SK-N-SH (cell line): Measurements from ENCODE around the gene PSENEN. TPM values are rescaled to one million over a fixed set of nuclear protein-coding genes. Genes with fewer than 3 reads are reported as not detected.

Source experiments
- CTCF ChIA-PET: fragments of 300-600, 350-600 bp; formaldehyde crosslinking; extraction: SDS; loops from one replicate; lab custom pipeline; 2021; lab: Yijun Ruan, JAX
- POLR2A ChIA-PET: fragments of 350-600 bp; sonication (Branson Sonifier 250); formaldehyde crosslinking; extraction: SDS; loops from one replicate; lab custom pipeline; 2020; ENCODE audit warnings: antibody characterized with exemption, inconsistent platforms; lab: Yijun Ruan, JAX
- DNase-seq: peaks from one replicate; pipeline ENCODE4 v3.0.0; 2012
- H2AFZ ChIP-seq: fragments of 200-600 bp; sonication (generic); 2 replicates; pipeline ENCODE4 v1.8.1; 2016; ENCODE audit warnings: antibody characterized with exemption, mild to moderate bottlenecking, low read depth
- H3F3A ChIP-seq: fragments of 200-600 bp; sonication (generic); replicated peaks from 2 replicates; pipeline ENCODE3; 2016; ENCODE audit warnings: antibody characterized with exemption, mild to moderate bottlenecking; ENCODE audit not compliant: insufficient read depth
- H3K27ac ChIP-seq, 2 experiments: fragments of 200-500 bp in 1 of 2; fragments of 200-600 bp in 1 of 2; sonication (Bioruptor generic) in 1 of 2; sonication (generic), shearing (Covaris generic) in 1 of 2; 2 replicates each; pipeline versions ENCODE4 v1.5.1 to v1.6.1; 2014 to 2016; ENCODE audit warnings: low read depth in 2 of 2, inconsistent platforms in 1 of 2, low read length in 1 of 2, mild to moderate bottlenecking in 1 of 2, mixed read lengths in 1 of 2
- H3K27me3 ChIP-seq: fragments of 200-600 bp; sonication (generic), shearing (Covaris generic); 2 replicates; pipeline ENCODE4 v1.6.1; 2016; ENCODE audit warnings: mixed run types; ENCODE audit not compliant: insufficient read depth
- H3K36me3 ChIP-seq, 2 experiments: fragments of 200-500 bp in 1 of 2; fragments of 200-600 bp in 1 of 2; sonication (Bioruptor generic) in 1 of 2; sonication (generic) in 1 of 2; replicated peaks in 1 of 2; 2 replicates each; pipeline versions ENCODE3 to v1.5.1; 2014 to 2016; ENCODE audit warnings: low read length in 1 of 2, mild to moderate bottlenecking in 1 of 2; ENCODE audit not compliant: insufficient read depth in 2 of 2, control insufficient read depth in 1 of 2
- H3K4me1 ChIP-seq, 2 experiments: fragments of 200-500 bp in 1 of 2; fragments of 200-600 bp in 1 of 2; sonication (Bioruptor generic) in 1 of 2; sonication (generic), shearing (Covaris generic) in 1 of 2; 2 replicates each; pipeline versions ENCODE4 v1.5.1 to v1.6.1; 2014 to 2016; ENCODE audit warnings: low read depth in 1 of 2, low read length in 1 of 2, mixed run types in 1 of 2; ENCODE audit not compliant: insufficient read depth in 2 of 2, control insufficient read depth in 1 of 2
- H3K4me2 ChIP-seq: fragments of 200-600 bp; sonication (generic), shearing (Covaris generic); 2 replicates; pipeline ENCODE4 v1.6.1; 2017; ENCODE audit warnings: mixed run types
- H3K4me3 ChIP-seq, 2 experiments: fragments of 200-500 bp in 1 of 2; fragments of 200-600 bp in 1 of 2; sonication (Bioruptor generic) in 1 of 2; sonication (generic), shearing (Covaris generic) in 1 of 2; 2 replicates each; pipeline versions ENCODE4 v1.5.1 to v1.8.1; 2014 to 2016; ENCODE audit warnings: low read depth in 2 of 2, inconsistent platforms in 1 of 2, low read length in 1 of 2, mild to moderate bottlenecking in 1 of 2, mixed read lengths in 1 of 2, moderate library complexity in 1 of 2
- H3K79me2 ChIP-seq: fragments of 200-600 bp; sonication (generic); 2 replicates; pipeline ENCODE4 v1.8.1; 2017; ENCODE audit warnings: mild to moderate bottlenecking; ENCODE audit not compliant: insufficient read depth
- H3K9ac ChIP-seq: fragments of 200-600 bp; sonication (generic); 2 replicates; pipeline ENCODE4 v1.6.1; 2017; ENCODE audit warnings: mixed run types
- H3K9me2 ChIP-seq: fragments of 200-600 bp; sonication (generic); 2 replicates; pipeline ENCODE4 v1.6.1; 2017; ENCODE audit warnings: mixed run types
- H3K9me3 ChIP-seq: fragments of 200-600 bp; sonication (generic); 2 replicates; pipeline ENCODE4 v1.6.1; 2017; ENCODE audit warnings: mixed run types, mild to moderate bottlenecking, moderate library complexity
- H4K20me1 ChIP-seq: fragments of 200-600 bp; sonication (generic); 2 replicates; pipeline ENCODE4 v1.6.1; 2017; ENCODE audit warnings: mild to moderate bottlenecking, mixed run types; ENCODE audit not compliant: insufficient read depth
- CHD2 ChIP-seq: fragments of 150-350 bp; IDR thresholded peaks from 2 replicates; pipeline ENCODE4 v1.6.1; 2018; ENCODE audit warnings: low read length; ENCODE audit not compliant: partially characterized antibody
- ELF1 ChIP-seq: IDR thresholded peaks from 2 replicates; pipeline ENCODE4 v1.4.0; 2012
- EP300 ChIP-seq, 2 experiments: IDR thresholded peaks; 2 replicates each; pipeline versions ENCODE4 v1.4.0 to v1.6.1; 2012; ENCODE audit warnings: borderline replicate concordance in 1 of 2, low read depth in 1 of 2, low read length in 1 of 2
- EZH2phosphoT487 ChIP-seq: fragments of 200-600 bp; sonication (generic); IDR thresholded peaks from 2 replicates; pipeline ENCODE4 v1.6.1; 2017; ENCODE audit warnings: low read depth, mixed run types, mild to moderate bottlenecking, antibody characterized with exemption, moderate library complexity, borderline replicate concordance
- FOXM1 ChIP-seq: IDR thresholded peaks from 2 replicates; pipeline ENCODE4 v1.4.0; 2012; ENCODE audit warnings: low read depth, mild to moderate bottlenecking
- GABPA ChIP-seq: IDR thresholded peaks from 2 replicates; pipeline ENCODE4 v1.4.0; 2012; ENCODE audit warnings: low read depth, mild to moderate bottlenecking
- GATA2 ChIP-seq: sonication (generic); formaldehyde crosslinking; IDR thresholded peaks from 2 replicates; pipeline ENCODE4 v1.5.0; 2020; ENCODE audit warnings: mild to moderate bottlenecking, missing genetic modification reagents
- MXI1 ChIP-seq: IDR thresholded peaks from 2 replicates; pipeline ENCODE4 v1.6.1; 2012; ENCODE audit warnings: mild to moderate bottlenecking, low read depth, low read length, improper control_type of control experiment
- NFIC ChIP-seq: IDR thresholded peaks from 2 replicates; pipeline ENCODE4 v1.4.0; 2012; ENCODE audit warnings: borderline replicate concordance
- NRF1 ChIP-seq: IDR thresholded peaks from 2 replicates; pipeline ENCODE4 v1.6.1; 2012; ENCODE audit warnings: low read depth, mild to moderate bottlenecking, low read length
- PBX3 ChIP-seq: IDR thresholded peaks from 2 replicates; pipeline ENCODE4; 2012
- RAD21 ChIP-seq: IDR thresholded peaks from 2 replicates; pipeline ENCODE4 v1.6.1; 2012; ENCODE audit warnings: mild to moderate bottlenecking, low read length
- RCOR1 ChIP-seq: fragments of 150-350 bp; IDR thresholded peaks from 2 replicates; pipeline ENCODE4 v1.6.1; 2017; ENCODE audit warnings: antibody characterized with exemption, low read length
- RFX5 ChIP-seq: IDR thresholded peaks from 2 replicates; pipeline ENCODE4 v1.6.1; 2012; ENCODE audit warnings: mild to moderate bottlenecking, improper control_type of control experiment, low read length
- RXRA ChIP-seq: IDR thresholded peaks from 2 replicates; pipeline ENCODE4 v1.4.0; 2012; ENCODE audit warnings: low read depth, mild to moderate bottlenecking, borderline replicate concordance
- SMC3 ChIP-seq: IDR thresholded peaks from 2 replicates; pipeline ENCODE4 v1.6.1; 2012; ENCODE audit warnings: low read depth, low read length, improper control_type of control experiment
- TAF1 ChIP-seq: IDR thresholded peaks from 2 replicates; pipeline ENCODE4 v1.6.1; 2012; ENCODE audit warnings: low read depth, mild to moderate bottlenecking, low read length, moderate library complexity, borderline replicate concordance
- TCF12 ChIP-seq: IDR thresholded peaks from 2 replicates; pipeline ENCODE4 v1.4.0; 2012
- WGBS: methylation state at CpG from one replicate; pipeline ENCODE4 v1.1.6; 2017; ENCODE audit warnings: low lambda C conversion rate; 5-methylcytosine and 5-hydroxymethylcytosine counted together
- polyA plus RNA-seq, 3 experiments: library from polyadenylated mRNA; depleted of rRNA; stranded (reverse); fragments of >200 nt; gene quantifications; 2 replicates each; pipeline ENCODE4 v1.2.3, GENCODE V29; 2012
- TF ChIP-seq, protein P1 (sequence below): IDR thresholded peaks from 2 replicates; pipeline ENCODE4 v1.6.1; 2012; ENCODE audit warnings: mild to moderate bottlenecking, low read depth, low read length, moderate library complexity
- TF ChIP-seq, protein P2 (sequence below): IDR thresholded peaks from 2 replicates; pipeline ENCODE4 v1.4.0; 2012; ENCODE audit warnings: low read depth, borderline replicate concordance
- TF ChIP-seq, protein P3 (sequence below): IDR thresholded peaks from 2 replicates; pipeline ENCODE4 v1.4.0; 2012; ENCODE audit warnings: low read depth

The PSENEN gene
- polyA plus RNA-seq, 1 of the 3 experiments (the other 2 are of a cell fraction): 99.2 TPM

DNA sequence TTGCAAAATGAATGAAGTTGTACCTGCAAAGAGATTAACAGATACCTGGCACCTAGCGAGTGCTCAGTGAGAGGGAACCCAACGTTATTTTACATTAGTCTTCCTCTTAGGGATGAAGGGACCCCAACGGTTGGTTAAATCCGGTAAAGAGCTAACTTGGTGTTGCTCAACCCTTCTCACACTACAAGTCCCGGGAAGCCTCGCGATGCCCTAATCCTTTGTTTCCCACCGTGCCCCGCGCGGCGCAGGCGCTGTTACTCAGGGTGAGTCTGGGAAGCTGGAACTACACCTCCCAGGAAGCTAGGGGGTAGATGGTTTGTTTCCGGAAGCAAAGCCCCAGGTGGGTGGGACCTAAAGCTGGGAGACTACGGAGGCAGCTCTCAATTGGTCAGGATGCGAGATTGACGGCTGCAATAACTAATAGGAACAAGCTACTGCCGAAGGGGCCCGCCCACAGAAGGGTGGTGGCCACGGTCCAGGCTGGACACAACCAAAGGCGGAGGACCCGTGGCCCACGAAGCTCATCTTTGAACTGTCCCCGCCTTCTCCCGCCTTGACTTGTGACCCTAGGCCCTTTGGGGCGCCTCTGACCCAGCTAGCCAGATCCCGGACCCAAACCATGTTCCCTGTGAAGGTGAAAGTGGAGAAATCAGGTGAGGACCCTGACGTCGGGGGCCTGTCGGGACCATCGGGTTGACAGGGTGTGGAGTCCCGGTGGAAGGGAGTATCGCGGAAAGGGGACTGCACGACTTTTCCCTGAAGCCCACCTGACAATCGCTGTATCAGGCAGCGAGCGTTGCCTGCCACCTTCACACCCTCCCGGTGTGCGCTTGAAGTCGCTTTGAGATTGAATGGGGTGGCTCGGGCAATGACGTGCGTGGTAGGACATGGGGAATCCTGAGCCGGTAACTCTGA lies 2.9 kb downstream of the PSENEN start, which contains the start of gene LIN37 (continued):
- TF ChIP-seq RCOR1: peak; percentile 27; the same call in 1 of the 2 replicates
- no peak for TF ChIP-seq RAD21
- TF ChIP-seq SMC3: no peak
- peak; percentile 99 for TF ChIP-seq CHD2
- peak; percentile 89 for TF ChIP-seq MXI1
- no peak for TF ChIP-seq RFX5
- TF ChIP-seq, protein P1, sequence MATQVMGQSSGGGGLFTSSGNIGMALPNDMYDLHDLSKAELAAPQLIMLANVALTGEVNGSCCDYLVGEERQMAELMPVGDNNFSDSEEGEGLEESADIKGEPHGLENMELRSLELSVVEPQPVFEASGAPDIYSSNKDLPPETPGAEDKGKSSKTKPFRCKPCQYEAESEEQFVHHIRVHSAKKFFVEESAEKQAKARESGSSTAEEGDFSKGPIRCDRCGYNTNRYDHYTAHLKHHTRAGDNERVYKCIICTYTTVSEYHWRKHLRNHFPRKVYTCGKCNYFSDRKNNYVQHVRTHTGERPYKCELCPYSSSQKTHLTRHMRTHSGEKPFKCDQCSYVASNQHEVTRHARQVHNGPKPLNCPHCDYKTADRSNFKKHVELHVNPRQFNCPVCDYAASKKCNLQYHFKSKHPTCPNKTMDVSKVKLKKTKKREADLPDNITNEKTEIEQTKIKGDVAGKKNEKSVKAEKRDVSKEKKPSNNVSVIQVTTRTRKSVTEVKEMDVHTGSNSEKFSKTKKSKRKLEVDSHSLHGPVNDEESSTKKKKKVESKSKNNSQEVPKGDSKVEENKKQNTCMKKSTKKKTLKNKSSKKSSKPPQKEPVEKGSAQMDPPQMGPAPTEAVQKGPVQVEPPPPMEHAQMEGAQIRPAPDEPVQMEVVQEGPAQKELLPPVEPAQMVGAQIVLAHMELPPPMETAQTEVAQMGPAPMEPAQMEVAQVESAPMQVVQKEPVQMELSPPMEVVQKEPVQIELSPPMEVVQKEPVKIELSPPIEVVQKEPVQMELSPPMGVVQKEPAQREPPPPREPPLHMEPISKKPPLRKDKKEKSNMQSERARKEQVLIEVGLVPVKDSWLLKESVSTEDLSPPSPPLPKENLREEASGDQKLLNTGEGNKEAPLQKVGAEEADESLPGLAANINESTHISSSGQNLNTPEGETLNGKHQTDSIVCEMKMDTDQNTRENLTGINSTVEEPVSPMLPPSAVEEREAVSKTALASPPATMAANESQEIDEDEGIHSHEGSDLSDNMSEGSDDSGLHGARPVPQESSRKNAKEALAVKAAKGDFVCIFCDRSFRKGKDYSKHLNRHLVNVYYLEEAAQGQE: no peak
- TF ChIP-seq GABPA: peak; percentile 91
- TF ChIP-seq EP300 (IDR thresholded peaks at IDR 0.05; ENCODE audit: borderline replicate concordance in 1 of 2, low read depth in 1 of 2, low read length in 1 of 2): no peak

- Histone ChIP-seq H3K4me1 (peaks cover 9 to 14% of the 10 kb centered on the region in 2 experiments; a peak in 2 of 4 replicates), H3K36me3 (peaks cover 11 to 30% of the 10 kb centered on the region in 2 experiments), H2AFZ (no peak overlapping the region), H3K9ac (no peak overlapping the region), H3K4me3 (no peak overlapping the region; a peak in 1 of 4 replicates), H3K4me2 (peak overlapping the region; percentile 99; the same call in 1 of the 2 replicates), H3K27me3 (no peaks in the 10 kb centered on the region), H3K27ac (no peak overlapping the region), H3K79me2 (peaks cover 51% of the 10 kb centered on the region), H4K20me1 (no peaks in the 10 kb centered on the region), H3K9me2 (no peaks in the 10 kb centered on the region), H3F3A (peaks cover 10% of the 10 kb centered on the region), H3K9me3 (no peaks in the 10 kb centered on the region)
- no peak for DNase-seq
- CTCF ChIA-PET: no interaction called here
- POLR2A ChIA-PET: no interaction called here
- TF ChIP-seq ELF1 (no peak), FOXM1 (no peak), PBX3 (no peak), TAF1 (no peak), GATA2 (CRISPR knock-in tag) (no peak), TCF12 (no peak), NFIC (no peak), RXRA (no peak), EZH2phosphoT487 (no peak), EP300 (IDR thresholded peaks at IDR 0.05; ENCODE audit: borderline replicate concordance in 1 of 2, low read depth in 1 of 2, low read length in 1 of 2) (no peak), RFX5 (no peak), SMC3 (no peak), MXI1 (no peak), RCOR1 (no peak), NRF1 (no peak), CHD2 (no peak)
- TF ChIP-seq, protein P2, sequence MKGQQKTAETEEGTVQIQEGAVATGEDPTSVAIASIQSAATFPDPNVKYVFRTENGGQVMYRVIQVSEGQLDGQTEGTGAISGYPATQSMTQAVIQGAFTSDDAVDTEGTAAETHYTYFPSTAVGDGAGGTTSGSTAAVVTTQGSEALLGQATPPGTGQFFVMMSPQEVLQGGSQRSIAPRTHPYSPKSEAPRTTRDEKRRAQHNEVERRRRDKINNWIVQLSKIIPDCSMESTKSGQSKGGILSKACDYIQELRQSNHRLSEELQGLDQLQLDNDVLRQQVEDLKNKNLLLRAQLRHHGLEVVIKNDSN: no peak
- TF ChIP-seq, protein P3, sequence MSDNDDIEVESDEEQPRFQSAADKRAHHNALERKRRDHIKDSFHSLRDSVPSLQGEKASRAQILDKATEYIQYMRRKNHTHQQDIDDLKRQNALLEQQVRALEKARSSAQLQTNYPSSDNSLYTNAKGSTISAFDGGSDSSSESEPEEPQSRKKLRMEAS: no peak
- WGBS: 79% methylated on average over 5 of the region's 5 CpGs
Observed at GRCh38 chr19:35750167-35750566, 4.7 kb downstream of the PSENEN start.
